ENCODE data around the gene STX8.

- TF ChIP-seq CTCF (IDR thresholded peaks at IDR 0.05) (no peak), POLR2A (IDR thresholded peaks at IDR 0.05) (no peak)
Observed at GRCh38 chr17:9226130-9226793, 349.4 kb downstream of the STX8 start.
